Hepatocyte (in vitro differentiated cells): ENCODE results near the gene BICD1. TPM values are rescaled to one million over a fixed set of nuclear protein-coding genes. Genes with fewer than 3 reads are reported as not detected.

Source experiments
- DNase-seq: peaks from one replicate; pipeline ENCODE4 v3.0.0-alpha.2; 2016; ENCODE audit warnings: low spot score
- H2AFZ ChIP-seq: fragments of 200-600 bp; sonication (generic); 2 replicates; pipeline ENCODE4 v1.6.0; 2016; ENCODE audit warnings: antibody characterized with exemption, mild to moderate bottlenecking
- H3K27ac ChIP-seq: fragments of 200-600 bp; sonication (generic); 2 replicates; pipeline ENCODE4 v1.5.1; 2016; ENCODE audit warnings: mild to moderate bottlenecking
- H3K27me3 ChIP-seq: fragments of 200-600 bp; sonication (generic); 2 replicates; pipeline ENCODE4 v1.6.1; 2016
- H3K36me3 ChIP-seq: fragments of 200-600 bp; sonication (generic); replicated peaks from 2 replicates; pipeline ENCODE4 v1.5.1; 2016; ENCODE audit warnings: low read depth; ENCODE audit not compliant: insufficient read depth
- H3K4me1 ChIP-seq: fragments of 200-600 bp; sonication (generic); 2 replicates; pipeline ENCODE4 v1.5.1; 2016; ENCODE audit warnings: mild to moderate bottlenecking, moderate library complexity; ENCODE audit not compliant: insufficient read depth
- H3K4me2 ChIP-seq: fragments of 200-600 bp; sonication (generic); 2 replicates; pipeline ENCODE4 v1.6.0; 2016
- H3K4me3 ChIP-seq: fragments of 200-600 bp; sonication (generic); 2 replicates; pipeline ENCODE4 v1.5.1; 2016; ENCODE audit warnings: mild to moderate bottlenecking
- H3K79me2 ChIP-seq: fragments of 200-600 bp; sonication (generic); 2 replicates; pipeline ENCODE4 v1.6.0; 2017; ENCODE audit warnings: mild to moderate bottlenecking
- H3K9me2 ChIP-seq: fragments of 200-600 bp; sonication (generic); replicated peaks from 2 replicates; pipeline ENCODE4 v1.6.0; 2017; ENCODE audit warnings: mild to moderate bottlenecking; ENCODE audit not compliant: insufficient read depth
- H3K9me3 ChIP-seq: fragments of 200-600 bp; sonication (generic); 2 replicates; pipeline ENCODE4 v1.5.1; 2016; ENCODE audit warnings: low read depth, mild to moderate bottlenecking
- H4K20me1 ChIP-seq: fragments of 200-600 bp; sonication (generic); 2 replicates; pipeline ENCODE4 v1.6.0; 2016; ENCODE audit warnings: mild to moderate bottlenecking; ENCODE audit not compliant: insufficient read depth, poor library complexity, severe bottlenecking
- EZH2 ChIP-seq: fragments of 200-600 bp; sonication (generic); IDR thresholded peaks from 2 replicates; pipeline ENCODE4 v1.6.1; 2016; ENCODE audit warnings: antibody characterized with exemption, mild to moderate bottlenecking, borderline replicate concordance
- EZH2phosphoT487 ChIP-seq: fragments of 200-600 bp; sonication (generic); IDR thresholded peaks from one replicate; pipeline ENCODE4 v1.6.1; 2018; ENCODE audit warnings: antibody characterized with exemption, mild to moderate bottlenecking, low read depth, moderate library complexity; ENCODE audit not compliant: unreplicated experiment, severe bottlenecking
- WGBS: methylation state at CpG from one replicate; pipeline ENCODE4 v1.1.6; 2016; ENCODE audit warnings: low lambda C conversion rate; ENCODE audit errors: missing lambda C conversion rate; 5-methylcytosine and 5-hydroxymethylcytosine counted together
- polyA plus RNA-seq: library from polyadenylated mRNA; unstranded; fragments of >200 nt; fragmentation: Nextera tagmentation; extraction: Ambion mirVana; gene quantifications from 2 replicates; pipeline ENCODE4 v1.2.1, GENCODE V29; 2016
- total RNA-seq: library from RNA; depleted of rRNA; stranded (reverse); fragments of >200 nt; gene quantifications from 2 replicates; pipeline ENCODE4 v1.2.3, GENCODE V29; 2014
- TF ChIP-seq, protein P1 (sequence below): fragments of 200-600 bp; sonication (generic); IDR thresholded peaks from 2 replicates; pipeline ENCODE4 v1.5.1; 2016; ENCODE audit warnings: antibody characterized with exemption, mild to moderate bottlenecking; ENCODE audit not compliant: poor library complexity

BICD1 gene
- total and polyA plus RNA-seq, 2 experiments from 2014 or later: 19.7 to 23.6 TPM

DNA sequence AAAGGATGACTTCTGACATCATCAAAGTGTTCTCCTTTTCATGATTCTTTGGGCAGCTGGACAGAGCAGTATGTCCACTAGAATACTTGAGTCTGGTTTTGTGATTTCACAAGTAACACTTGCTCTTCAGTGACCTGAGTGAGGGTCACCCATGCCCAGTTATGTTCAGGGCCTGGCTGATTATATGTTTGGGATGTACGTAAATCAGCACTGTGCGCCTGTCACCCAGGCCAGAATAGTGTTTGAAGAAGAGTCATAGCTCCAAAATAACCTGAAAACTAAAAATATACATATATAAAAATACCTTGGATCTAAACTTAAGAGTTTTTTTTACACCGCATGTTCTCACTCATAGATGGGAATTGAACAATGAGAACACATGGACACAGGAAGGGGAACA is 3.8 kb downstream of the BICD1 start:
- Histone ChIP-seq H3K4me2 (peak overlapping the region; percentile 96), H2AFZ (no peak overlapping the region), H3K9me3 (no peaks in the 10 kb centered on the region), H3K36me3 (no peaks in the 10 kb centered on the region), H3K79me2 (peaks cover 65% of the 10 kb centered on the region), H3K27me3 (no peaks in the 10 kb centered on the region), H3K9me2 (no peaks in the 10 kb centered on the region), H3K4me1 (peaks cover 11% of the 10 kb centered on the region), H3K27ac (no peak overlapping the region), H4K20me1 (no peaks in the 10 kb centered on the region), H3K4me3 (no peak overlapping the region)
- 96% methylated on average over 3 of the region's 3 CpGs for WGBS
- DNase-seq: no peak
- no peak for TF ChIP-seq EZH2
- TF ChIP-seq EZH2phosphoT487: no peak
- TF ChIP-seq, protein P1, sequence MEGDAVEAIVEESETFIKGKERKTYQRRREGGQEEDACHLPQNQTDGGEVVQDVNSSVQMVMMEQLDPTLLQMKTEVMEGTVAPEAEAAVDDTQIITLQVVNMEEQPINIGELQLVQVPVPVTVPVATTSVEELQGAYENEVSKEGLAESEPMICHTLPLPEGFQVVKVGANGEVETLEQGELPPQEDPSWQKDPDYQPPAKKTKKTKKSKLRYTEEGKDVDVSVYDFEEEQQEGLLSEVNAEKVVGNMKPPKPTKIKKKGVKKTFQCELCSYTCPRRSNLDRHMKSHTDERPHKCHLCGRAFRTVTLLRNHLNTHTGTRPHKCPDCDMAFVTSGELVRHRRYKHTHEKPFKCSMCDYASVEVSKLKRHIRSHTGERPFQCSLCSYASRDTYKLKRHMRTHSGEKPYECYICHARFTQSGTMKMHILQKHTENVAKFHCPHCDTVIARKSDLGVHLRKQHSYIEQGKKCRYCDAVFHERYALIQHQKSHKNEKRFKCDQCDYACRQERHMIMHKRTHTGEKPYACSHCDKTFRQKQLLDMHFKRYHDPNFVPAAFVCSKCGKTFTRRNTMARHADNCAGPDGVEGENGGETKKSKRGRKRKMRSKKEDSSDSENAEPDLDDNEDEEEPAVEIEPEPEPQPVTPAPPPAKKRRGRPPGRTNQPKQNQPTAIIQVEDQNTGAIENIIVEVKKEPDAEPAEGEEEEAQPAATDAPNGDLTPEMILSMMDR: no peak

DNA sequence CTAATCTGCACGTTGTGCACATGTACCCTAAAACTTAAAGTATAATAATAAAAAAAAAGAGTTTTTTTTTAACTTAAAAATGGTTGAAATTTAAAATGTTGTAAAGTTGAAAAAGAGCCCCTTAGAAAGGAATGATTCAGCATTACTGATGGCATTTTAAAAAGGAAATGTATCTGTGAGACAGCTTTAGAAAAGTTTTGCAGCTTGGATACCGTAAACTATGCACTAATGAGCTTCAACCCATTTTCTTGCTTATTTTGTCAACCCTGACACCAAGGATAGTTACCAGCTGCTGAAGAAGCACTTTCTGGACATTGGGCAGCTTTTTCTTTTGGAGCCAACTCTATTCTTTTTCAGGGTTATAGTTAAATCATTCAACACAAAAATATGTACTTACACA is 4.3 kb downstream of the BICD1 start:
- H3K79me2 ChIP-seq: peaks cover 65% of the 10 kb centered on the region
- WGBS: 45% methylated on average over 2 of the region's 2 CpGs

DNA sequence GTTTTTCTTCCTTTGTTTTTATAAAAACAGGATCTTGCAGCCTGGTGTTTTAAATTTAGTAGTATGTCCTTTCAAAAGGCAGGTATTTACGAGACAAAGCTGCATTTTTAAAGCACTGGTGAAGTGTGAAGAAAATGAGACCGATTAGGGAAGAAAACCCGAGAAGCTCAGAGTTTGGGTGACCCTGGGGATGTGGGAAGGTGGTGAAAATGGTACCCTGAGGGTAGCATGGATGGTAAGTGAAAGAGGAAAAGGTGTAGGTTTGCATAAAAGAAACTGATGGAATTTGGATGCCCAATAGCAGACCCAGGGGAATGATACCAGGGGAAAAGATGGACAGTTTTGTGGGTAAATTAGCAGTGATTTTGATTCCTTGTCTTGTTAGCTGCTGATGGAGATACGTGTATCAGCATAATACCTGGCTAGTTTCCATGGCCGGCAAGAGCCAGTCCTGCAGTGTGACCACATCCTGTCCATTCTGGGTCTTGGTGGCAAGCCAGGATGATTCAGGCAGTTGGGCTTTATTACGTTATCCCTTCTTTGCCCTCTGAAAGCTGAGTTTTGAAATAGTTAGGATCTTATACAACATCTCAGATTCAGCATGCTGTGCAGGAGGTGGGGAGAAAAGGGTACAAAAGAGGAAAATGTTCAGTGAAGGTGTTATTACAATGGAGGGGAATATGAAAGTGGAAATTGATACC is 8.9 kb downstream of the BICD1 start:
- Histone ChIP-seq H3K36me3 (no peaks in the 10 kb centered on the region), H3K27ac (peak overlapping the region; percentile 25), H3K4me3 (no peak overlapping the region), H3K4me1 (no peaks in the 10 kb centered on the region), H2AFZ (no peak overlapping the region), H3K9me3 (no peaks in the 10 kb centered on the region), H3K27me3 (no peaks in the 10 kb centered on the region), H3K79me2 (peaks cover 58% of the 10 kb centered on the region), H3K9me2 (no peaks in the 10 kb centered on the region), H3K4me2 (peak overlapping the region; percentile 21), H4K20me1 (peaks cover 2% of the 10 kb centered on the region)
- TF ChIP-seq, protein P1: no peak
- TF ChIP-seq EZH2phosphoT487 (no peak), EZH2 (no peak)
- peak; percentile 59 for DNase-seq
- WGBS: 52% methylated on average over 6 of the region's 6 CpGs

More for the DNA sequence above, 4.3 kb downstream of the BICD1 start:
- Histone ChIP-seq H3K4me2 (no peak overlapping the region), H3K9me2 (no peaks in the 10 kb centered on the region), H3K36me3 (no peaks in the 10 kb centered on the region), H3K27me3 (no peaks in the 10 kb centered on the region), H4K20me1 (no peaks in the 10 kb centered on the region), H3K9me3 (no peaks in the 10 kb centered on the region), H2AFZ (no peak overlapping the region), H3K4me1 (peaks cover 11% of the 10 kb centered on the region), H3K4me3 (no peak overlapping the region), H3K27ac (no peak overlapping the region)
- no peak for DNase-seq
- TF ChIP-seq EZH2 (no peak), EZH2phosphoT487 (no peak)
- TF ChIP-seq, protein P1: no peak
